HG02840 (cell line): ENCODE data around the gene STAC3.
"Not testable (repeated sequence)": the region's sequence is repeated elsewhere in the genome, so short reads cannot be mapped to it uniquely, and the experiment has no call there.

Experiments
- ATAC-seq: cut with Tn5 transposase; IDR thresholded peaks from one replicate; pipeline ENCODE4 v1.9.1; 2021; ENCODE audit warnings: mild to moderate bottlenecking, moderate library complexity, moderate number of reproducible peaks; ENCODE audit not compliant: unreplicated experiment, low FRiP score

The STAC3 gene

GRCh38 chr12:57250956-57251355, at the start of gene STAC3:
Gene STAC3 (minus strand): TSS chr12:57251187. CDS start chr12:57249636, 1,551 bp downstream.
- ATAC-seq: no peak

GRCh38 chr12:57299514-57300016, 48.6 kb upstream of the STAC3 start:
- ATAC-seq: no peak

- ATAC-seq: no peak
These were observed 45.3 kb upstream of the STAC3 start for GRCh38 chr12:57296291-57296690.

GRCh38 chr12:57282073-57282472, 31.1 kb upstream of the STAC3 start:
- not testable (repeated sequence) for ATAC-seq

GRCh38 chr12:57280211-57281062, 29.4 kb upstream of the STAC3 start:
- peak; percentile 80 for ATAC-seq

- no peak for ATAC-seq
These were observed 27.7 kb upstream of the STAC3 start for GRCh38 chr12:57278465-57279381.

- ATAC-seq: no peak
These were observed 26.1 kb upstream of the STAC3 start for GRCh38 chr12:57276935-57277563.

- ATAC-seq: not testable (repeated sequence)
These were observed 25.2 kb upstream of the STAC3 start for GRCh38 chr12:57276233-57276632.

- ATAC-seq: no peak
These were observed 22.5 kb upstream of the STAC3 start for GRCh38 chr12:57273516-57273915.

- ATAC-seq: no peak
These were observed 21.6 kb upstream of the STAC3 start for GRCh38 chr12:57272337-57273151.

- no peak for ATAC-seq
These were observed 20.0 kb upstream of the STAC3 start for GRCh38 chr12:57270966-57271470.

GRCh38 chr12:57268264-57268663, 17.3 kb upstream of the STAC3 start:
- ATAC-seq: no peak

- ATAC-seq: no peak
These were observed 15.7 kb upstream of the STAC3 start for GRCh38 chr12:57266681-57267080.

GRCh38 chr12:57263096-57263495, 12.1 kb upstream of the STAC3 start:
- no peak for ATAC-seq

- ATAC-seq: no peak
These were observed 11.3 kb upstream of the STAC3 start for GRCh38 chr12:57262126-57262822.

GRCh38 chr12:57261428-57261865, 10.5 kb upstream of the STAC3 start:
- ATAC-seq: no peak

- no peak for ATAC-seq
These were observed 9.4 kb upstream of the STAC3 start for GRCh38 chr12:57260366-57260765.

- no peak for ATAC-seq
These were observed 8.3 kb upstream of the STAC3 start for GRCh38 chr12:57258977-57259970.
